OCI-LY3 (cell line): Measurements from ENCODE around the gene RASD1.

Experiments used
- CTCF ChIP-seq: fragments of 200-600, 300-600 bp; sonication (generic); IDR thresholded peaks from 2 replicates; pipeline ENCODE4 v1.5.1; 2014; ENCODE audit warnings: antibody characterized with exemption, low read length, low read depth
- EZH2phosphoT487 ChIP-seq: fragments of 200-600 bp; shearing (Covaris generic); IDR thresholded peaks from 2 replicates; pipeline ENCODE4 v1.6.1; 2018; ENCODE audit warnings: antibody characterized with exemption, mixed run types, low read depth

DNA sequence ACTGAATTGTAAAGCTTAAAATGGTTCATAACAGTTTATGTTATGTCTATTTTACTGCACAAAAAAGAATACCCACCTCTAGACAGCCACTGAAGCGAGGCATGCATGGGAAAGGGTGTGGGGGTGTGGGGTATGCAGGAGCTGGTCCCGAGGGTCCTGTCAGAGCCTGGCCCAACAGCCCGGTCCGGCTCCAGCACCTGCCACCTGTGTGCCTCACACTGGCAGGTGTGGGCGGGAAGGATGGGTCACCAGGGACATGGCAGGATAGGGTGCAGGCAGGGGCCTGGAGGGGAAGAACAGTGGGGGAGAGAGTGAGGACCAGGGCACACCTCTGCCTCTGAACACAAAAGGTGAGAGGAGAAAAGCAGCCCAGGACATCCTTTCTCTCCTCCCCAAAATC, 22.8 kb upstream of the RASD1 start:
- no peak for TF ChIP-seq CTCF
- no peak for TF ChIP-seq EZH2phosphoT487
